HT1080 (cell line): ENCODE results near the gene HIPK3. TPM values are rescaled to one million over a fixed set of nuclear protein-coding genes. Genes with fewer than 3 reads are reported as not detected.
"Not testable (repeated sequence)": the region's sequence is repeated elsewhere in the genome, so short reads cannot be mapped to it uniquely, and the experiment has no call there.

Experiments used
- DNase-seq: peaks from one replicate; pipeline ENCODE4 v3.0.0-alpha.2; 2015; ENCODE audit warnings: low read depth
- total RNA-seq: library from RNA; depleted of rRNA; stranded (reverse); fragments of >200 nt; shearing (Covaris generic); gene quantifications from 2 replicates; pipeline ENCODE4 v1.2.3, GENCODE V29; 2014

The HIPK3 gene
- total RNA-seq, 1 experiment from 2014 or later: 23.1 TPM

- no peak for DNase-seq
Observed at GRCh38 chr11:33258631-33259205, 1.5 kb downstream of the HIPK3 start.

- no peak for DNase-seq
Observed at GRCh38 chr11:33259869-33260268, 2.7 kb downstream of the HIPK3 start.

- not testable (repeated sequence) for DNase-seq
Observed at GRCh38 chr11:33261350-33261749, 4.2 kb downstream of the HIPK3 start.

GRCh38 chr11:33262011-33262645, 4.9 kb downstream of the HIPK3 start:
- no peak for DNase-seq

GRCh38 chr11:33263549-33263948, 6.4 kb downstream of the HIPK3 start:
- DNase-seq: no peak

- no peak for DNase-seq
Observed at GRCh38 chr11:33264926-33265325, 7.7 kb downstream of the HIPK3 start.

- no peak for DNase-seq
Observed at GRCh38 chr11:33266393-33267215, 9.4 kb downstream of the HIPK3 start.

GRCh38 chr11:33268945-33269540, 11.9 kb downstream of the HIPK3 start:
- peak; percentile 21 for DNase-seq

- DNase-seq: no peak
Observed at GRCh38 chr11:33269822-33270221, 12.6 kb downstream of the HIPK3 start.

GRCh38 chr11:33271059-33271458, 13.9 kb downstream of the HIPK3 start:
- no peak for DNase-seq

- DNase-seq: no peak
Observed at GRCh38 chr11:33272338-33273107, 15.3 kb downstream of the HIPK3 start.

GRCh38 chr11:33273656-33274055, 16.5 kb downstream of the HIPK3 start:
- DNase-seq: no peak

- DNase-seq: no peak
Observed at GRCh38 chr11:33280411-33280810, 23.2 kb downstream of the HIPK3 start.

- no peak for DNase-seq
Observed at GRCh38 chr11:33281758-33282157, 24.6 kb downstream of the HIPK3 start.

- no peak for DNase-seq
Observed at GRCh38 chr11:33284818-33285217, 27.6 kb downstream of the HIPK3 start.

- DNase-seq: no peak
Observed at GRCh38 chr11:33290319-33290718, 33.1 kb downstream of the HIPK3 start.

GRCh38 chr11:33291004-33291777, 34.0 kb downstream of the HIPK3 start:
- no peak for DNase-seq

GRCh38 chr11:33292311-33292710, 35.1 kb downstream of the HIPK3 start:
- DNase-seq: no peak

GRCh38 chr11:33294224-33294623, 37.0 kb downstream of the HIPK3 start:
- DNase-seq: no peak

- DNase-seq: no peak
Observed at GRCh38 chr11:33294797-33295196, 37.6 kb downstream of the HIPK3 start.

GRCh38 chr11:33296695-33297094, 39.5 kb downstream of the HIPK3 start:
- no peak for DNase-seq
